Measurements from ENCODE around the gene NUBP1. TPM values are rescaled to one million over a fixed set of nuclear protein-coding genes. Genes with fewer than 3 reads are reported as not detected.

NUBP1 gene
- polyA plus RNA-seq (2011; rRNA removed) (33.9 and 34.1 TPM in 2 replicates), polyA plus RNA-seq (2017; fragmentation: RNase III; extraction: RNeasy Plus Mini Kit Qiagen cat#74134 plus additional on column Dnase treatment) (49.9 to 56.0 TPM (median 53.4 TPM) in 3 replicates), polyA minus RNA-seq (2011; rRNA and poly(A)+ RNA removed) (11.3 and 19.2 TPM in 2 replicates)
- 54.2 and 58.5 TPM in 2 replicates for polyA plus RNA-seq (2012; cell fraction: cytosol; rRNA removed)
- 32.3 and 36.8 TPM in 2 replicates for polyA plus RNA-seq (2012; cell fraction: nucleus; rRNA removed)

DNA sequence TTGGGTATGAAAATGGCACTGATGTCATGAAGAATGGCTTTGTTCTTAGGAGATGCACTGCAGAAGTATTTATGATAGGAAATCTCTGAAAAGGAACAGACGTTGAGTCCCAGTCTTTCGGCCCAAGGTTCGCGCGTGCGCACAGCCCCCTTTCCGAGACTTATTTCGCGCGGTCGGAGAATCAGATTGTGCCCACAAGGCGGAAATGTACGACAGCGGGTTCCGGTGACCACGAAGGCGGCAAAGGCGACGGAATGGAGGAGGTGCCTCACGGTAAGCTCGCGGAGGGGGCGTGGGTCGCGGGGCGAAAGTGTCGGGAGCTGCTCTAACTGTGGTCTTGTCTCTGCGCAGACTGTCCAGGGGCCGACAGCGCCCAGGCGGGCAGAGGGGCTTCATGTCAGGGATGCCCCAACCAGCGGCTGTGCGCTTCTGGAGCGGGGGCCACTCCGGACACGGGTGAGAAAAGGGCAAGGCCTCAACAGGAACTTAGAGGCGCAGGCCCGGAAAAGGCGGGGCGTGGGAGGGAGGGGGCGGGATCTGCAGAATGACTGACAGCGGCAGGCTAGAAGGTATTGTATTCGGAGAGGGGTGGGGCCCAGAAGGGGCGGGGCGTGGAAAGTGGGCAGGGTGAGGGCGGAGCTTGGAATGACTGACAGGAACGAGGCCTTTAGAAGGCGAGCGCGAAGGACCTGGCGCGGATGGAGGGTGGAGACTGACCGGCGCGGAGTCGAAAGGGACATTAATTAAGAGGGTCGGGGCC, at the start of gene NUBP1:
TSS of gene NUBP1 (plus strand) at position 233 of the 760 bp plus-strand sequence. CDS start at position 255, 22 bp downstream.
- H3K9me3 ChIP-seq = no peaks in the 10 kb centered on the region
- ATAC-seq (peak; percentile 96), FAIRE-seq (no peak), DNase-seq (ENCODE audit: low read depth in 1 of 2, low spot score in 1 of 2) (peak; percentile 93 to 99)
- H3K4me2 ChIP-seq = peak within 1 kb of the TSS; percentile 84
- POLR2A ChIA-PET = interaction anchor here (0.6 to 1.8 kb wide), 28 partner anchors 8 to 1776 kb away, joined by 3 to 13 read pairs (median 4); partner anchors contain the start of genes ATF7IP2, DEXI, HAPSTR1 and SOCS1
- H3K27ac ChIP-seq = peak within 1 kb of the TSS; percentile 89 to 95
- WGBS (ENCODE audit: missing lambda C conversion rate) = under 1% methylated on average over 40 of the region's 57 CpGs
- CTCF ChIA-PET = interaction anchor here (0.6 to 2.0 kb wide), 5 partner anchors 13 to 229 kb away, joined by 3 to 6 read pairs (median 5); no protein-coding TSS in a partner anchor
- H3K4me1 ChIP-seq = peaks cover 17% of the 10 kb centered on the region; the same call in 2 of the 3 replicates
- peak within 1 kb of the TSS; percentile 46 for H3K4me3 ChIP-seq
- peak; percentile 62; the same call in 1 of the 2 replicates for TF ChIP-seq HOXB5 (CRISPR knock-in tag; IDR thresholded peaks at IDR 0.05)
- TF ChIP-seq, protein P1, sequence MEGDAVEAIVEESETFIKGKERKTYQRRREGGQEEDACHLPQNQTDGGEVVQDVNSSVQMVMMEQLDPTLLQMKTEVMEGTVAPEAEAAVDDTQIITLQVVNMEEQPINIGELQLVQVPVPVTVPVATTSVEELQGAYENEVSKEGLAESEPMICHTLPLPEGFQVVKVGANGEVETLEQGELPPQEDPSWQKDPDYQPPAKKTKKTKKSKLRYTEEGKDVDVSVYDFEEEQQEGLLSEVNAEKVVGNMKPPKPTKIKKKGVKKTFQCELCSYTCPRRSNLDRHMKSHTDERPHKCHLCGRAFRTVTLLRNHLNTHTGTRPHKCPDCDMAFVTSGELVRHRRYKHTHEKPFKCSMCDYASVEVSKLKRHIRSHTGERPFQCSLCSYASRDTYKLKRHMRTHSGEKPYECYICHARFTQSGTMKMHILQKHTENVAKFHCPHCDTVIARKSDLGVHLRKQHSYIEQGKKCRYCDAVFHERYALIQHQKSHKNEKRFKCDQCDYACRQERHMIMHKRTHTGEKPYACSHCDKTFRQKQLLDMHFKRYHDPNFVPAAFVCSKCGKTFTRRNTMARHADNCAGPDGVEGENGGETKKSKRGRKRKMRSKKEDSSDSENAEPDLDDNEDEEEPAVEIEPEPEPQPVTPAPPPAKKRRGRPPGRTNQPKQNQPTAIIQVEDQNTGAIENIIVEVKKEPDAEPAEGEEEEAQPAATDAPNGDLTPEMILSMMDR (IDR thresholded peaks at IDR 0.05) = no peak
- TF ChIP-seq, protein P2, sequence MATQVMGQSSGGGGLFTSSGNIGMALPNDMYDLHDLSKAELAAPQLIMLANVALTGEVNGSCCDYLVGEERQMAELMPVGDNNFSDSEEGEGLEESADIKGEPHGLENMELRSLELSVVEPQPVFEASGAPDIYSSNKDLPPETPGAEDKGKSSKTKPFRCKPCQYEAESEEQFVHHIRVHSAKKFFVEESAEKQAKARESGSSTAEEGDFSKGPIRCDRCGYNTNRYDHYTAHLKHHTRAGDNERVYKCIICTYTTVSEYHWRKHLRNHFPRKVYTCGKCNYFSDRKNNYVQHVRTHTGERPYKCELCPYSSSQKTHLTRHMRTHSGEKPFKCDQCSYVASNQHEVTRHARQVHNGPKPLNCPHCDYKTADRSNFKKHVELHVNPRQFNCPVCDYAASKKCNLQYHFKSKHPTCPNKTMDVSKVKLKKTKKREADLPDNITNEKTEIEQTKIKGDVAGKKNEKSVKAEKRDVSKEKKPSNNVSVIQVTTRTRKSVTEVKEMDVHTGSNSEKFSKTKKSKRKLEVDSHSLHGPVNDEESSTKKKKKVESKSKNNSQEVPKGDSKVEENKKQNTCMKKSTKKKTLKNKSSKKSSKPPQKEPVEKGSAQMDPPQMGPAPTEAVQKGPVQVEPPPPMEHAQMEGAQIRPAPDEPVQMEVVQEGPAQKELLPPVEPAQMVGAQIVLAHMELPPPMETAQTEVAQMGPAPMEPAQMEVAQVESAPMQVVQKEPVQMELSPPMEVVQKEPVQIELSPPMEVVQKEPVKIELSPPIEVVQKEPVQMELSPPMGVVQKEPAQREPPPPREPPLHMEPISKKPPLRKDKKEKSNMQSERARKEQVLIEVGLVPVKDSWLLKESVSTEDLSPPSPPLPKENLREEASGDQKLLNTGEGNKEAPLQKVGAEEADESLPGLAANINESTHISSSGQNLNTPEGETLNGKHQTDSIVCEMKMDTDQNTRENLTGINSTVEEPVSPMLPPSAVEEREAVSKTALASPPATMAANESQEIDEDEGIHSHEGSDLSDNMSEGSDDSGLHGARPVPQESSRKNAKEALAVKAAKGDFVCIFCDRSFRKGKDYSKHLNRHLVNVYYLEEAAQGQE (IDR thresholded peaks at IDR 0.05) = no peak
- TF ChIP-seq, protein P3, sequence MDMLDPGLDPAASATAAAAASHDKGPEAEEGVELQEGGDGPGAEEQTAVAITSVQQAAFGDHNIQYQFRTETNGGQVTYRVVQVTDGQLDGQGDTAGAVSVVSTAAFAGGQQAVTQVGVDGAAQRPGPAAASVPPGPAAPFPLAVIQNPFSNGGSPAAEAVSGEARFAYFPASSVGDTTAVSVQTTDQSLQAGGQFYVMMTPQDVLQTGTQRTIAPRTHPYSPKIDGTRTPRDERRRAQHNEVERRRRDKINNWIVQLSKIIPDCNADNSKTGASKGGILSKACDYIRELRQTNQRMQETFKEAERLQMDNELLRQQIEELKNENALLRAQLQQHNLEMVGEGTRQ (IDR thresholded peaks at IDR 0.05) = peak; percentile 26
- peak; percentile 65 to 90; a peak in 3 of 5 replicates for TF ChIP-seq JUN (IDR thresholded peaks at IDR 0.05)
- no peak for TF ChIP-seq HDAC2 (IDR thresholded peaks at IDR 0.05)
- no peak for TF ChIP-seq EHMT2 (IDR thresholded peaks at IDR 0.05; ENCODE audit: low read depth)
- no peak for TF ChIP-seq TP53 (CRISPR knock-in tag; IDR thresholded peaks at IDR 0.05)
- TF ChIP-seq, protein P4, sequence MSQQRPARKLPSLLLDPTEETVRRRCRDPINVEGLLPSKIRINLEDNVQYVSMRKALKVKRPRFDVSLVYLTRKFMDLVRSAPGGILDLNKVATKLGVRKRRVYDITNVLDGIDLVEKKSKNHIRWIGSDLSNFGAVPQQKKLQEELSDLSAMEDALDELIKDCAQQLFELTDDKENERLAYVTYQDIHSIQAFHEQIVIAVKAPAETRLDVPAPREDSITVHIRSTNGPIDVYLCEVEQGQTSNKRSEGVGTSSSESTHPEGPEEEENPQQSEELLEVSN (IDR thresholded peaks at IDR 0.05; ENCODE audit: borderline replicate concordance, low read depth) = peak; percentile 93
- no peak for TF ChIP-seq BHLHE40 (IDR thresholded peaks at IDR 0.05; ENCODE audit: low read depth, low read length)
- no peak for TF ChIP-seq ZSCAN20 (CRISPR knock-in tag; IDR thresholded peaks at IDR 0.05)
- TF ChIP-seq POLR2A (IDR thresholded peaks at IDR 0.05; ENCODE audit: low read length) = peak; percentile 72
- no peak for TF ChIP-seq NPAS2 (CRISPR knock-in tag; IDR thresholded peaks at IDR 0.05; ENCODE audit: borderline replicate concordance)
- TF ChIP-seq, protein P5, sequence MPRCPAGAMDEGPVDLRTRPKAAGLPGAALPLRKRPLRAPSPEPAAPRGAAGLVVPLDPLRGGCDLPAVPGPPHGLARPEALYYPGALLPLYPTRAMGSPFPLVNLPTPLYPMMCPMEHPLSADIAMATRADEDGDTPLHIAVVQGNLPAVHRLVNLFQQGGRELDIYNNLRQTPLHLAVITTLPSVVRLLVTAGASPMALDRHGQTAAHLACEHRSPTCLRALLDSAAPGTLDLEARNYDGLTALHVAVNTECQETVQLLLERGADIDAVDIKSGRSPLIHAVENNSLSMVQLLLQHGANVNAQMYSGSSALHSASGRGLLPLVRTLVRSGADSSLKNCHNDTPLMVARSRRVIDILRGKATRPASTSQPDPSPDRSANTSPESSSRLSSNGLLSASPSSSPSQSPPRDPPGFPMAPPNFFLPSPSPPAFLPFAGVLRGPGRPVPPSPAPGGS (IDR thresholded peaks at IDR 0.05) = peak; percentile 70; the same call in 2 of the 3 replicates
- no peak for TF ChIP-seq FOXS1 (CRISPR knock-in tag; IDR thresholded peaks at IDR 0.05)
- TF ChIP-seq MAFK (IDR thresholded peaks at IDR 0.05; ENCODE audit: partially characterized antibody) = peak; percentile 89
- TF ChIP-seq, protein P6, sequence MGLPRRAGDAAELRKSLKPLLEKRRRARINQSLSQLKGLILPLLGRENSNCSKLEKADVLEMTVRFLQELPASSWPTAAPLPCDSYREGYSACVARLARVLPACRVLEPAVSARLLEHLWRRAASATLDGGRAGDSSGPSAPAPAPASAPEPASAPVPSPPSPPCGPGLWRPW (IDR thresholded peaks at IDR 0.05) = no peak
- TF ChIP-seq CHD4 (IDR thresholded peaks at IDR 0.05; ENCODE audit: borderline replicate concordance) = no peak
- TF ChIP-seq HEYL (CRISPR knock-in tag; IDR thresholded peaks at IDR 0.05) = no peak
- TF ChIP-seq FOSB (CRISPR knock-in tag; IDR thresholded peaks at IDR 0.05) = no peak
- TF ChIP-seq KDM5A (IDR thresholded peaks at IDR 0.05) = no peak
- no peak for TF ChIP-seq RNF2 (IDR thresholded peaks at IDR 0.05; ENCODE audit: borderline replicate concordance, low read depth)
- peak; percentile 51; the same call in 1 of the 2 replicates for TF ChIP-seq TFCP2L1 (CRISPR knock-in tag; IDR thresholded peaks at IDR 0.05)
- TF ChIP-seq, protein P7, sequence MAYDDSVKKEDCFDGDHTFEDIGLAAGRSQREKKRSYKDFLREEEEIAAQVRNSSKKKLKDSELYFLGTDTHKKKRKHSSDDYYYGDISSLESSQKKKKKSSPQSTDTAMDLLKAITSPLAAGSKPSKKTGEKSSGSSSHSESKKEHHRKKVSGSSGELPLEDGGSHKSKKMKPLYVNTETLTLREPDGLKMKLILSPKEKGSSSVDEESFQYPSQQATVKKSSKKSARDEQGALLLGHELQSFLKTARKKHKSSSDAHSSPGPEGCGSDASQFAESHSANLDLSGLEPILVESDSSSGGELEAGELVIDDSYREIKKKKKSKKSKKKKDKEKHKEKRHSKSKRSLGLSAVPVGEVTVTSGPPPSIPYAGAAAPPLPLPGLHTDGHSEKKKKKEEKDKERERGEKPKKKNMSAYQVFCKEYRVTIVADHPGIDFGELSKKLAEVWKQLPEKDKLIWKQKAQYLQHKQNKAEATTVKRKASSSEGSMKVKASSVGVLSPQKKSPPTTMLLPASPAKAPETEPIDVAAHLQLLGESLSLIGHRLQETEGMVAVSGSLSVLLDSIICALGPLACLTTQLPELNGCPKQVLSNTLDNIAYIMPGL (CRISPR knock-in tag; IDR thresholded peaks at IDR 0.05; ENCODE audit: borderline replicate concordance) = no peak
- TF ChIP-seq FOSL2 (IDR thresholded peaks at IDR 0.05) = no peak
- 0 out of 2 replicates have a peak, but pooled peaks have one; percentile 10 for TF ChIP-seq FOSL2 (CRISPR knock-in tag; IDR thresholded peaks at IDR 0.05)
- TF ChIP-seq MYC (IDR thresholded peaks at IDR 0.05; ENCODE audit: borderline replicate concordance, low read length) = no peak
- TF ChIP-seq KDM1A (IDR thresholded peaks at IDR 0.05; ENCODE audit: low read depth) = no peak
- no peak for TF ChIP-seq HOXB13 (CRISPR knock-in tag; IDR thresholded peaks at IDR 0.05; ENCODE audit: low read depth)

Measured in A549 (cell line).